H9 (cell line): ENCODE results near the gene MED27. TPM values are rescaled to one million over a fixed set of nuclear protein-coding genes. Genes with fewer than 3 reads are reported as not detected.

Experiments
- DNase-seq: peaks from one replicate; pipeline ENCODE4 v3.0.0-alpha.2; 2017
- H2AFZ ChIP-seq: one replicate; pipeline ENCODE4 v1.6.1; 2013; ENCODE audit warnings: mild to moderate bottlenecking, low read length, control low read depth, moderate library complexity
- H2AK5ac ChIP-seq: 2 replicates; pipeline ENCODE4 v1.6.1; 2013; ENCODE audit warnings: low read length, control low read depth, mixed read lengths; ENCODE audit not compliant: insufficient read length
- H2BK120ac ChIP-seq: one replicate; pipeline ENCODE4 v1.6.1; 2013; ENCODE audit warnings: low read depth, mild to moderate bottlenecking, low read length, control low read depth, inconsistent platforms; ENCODE audit not compliant: poor library complexity, severe bottlenecking
- H2BK12ac ChIP-seq: 2 replicates; pipeline ENCODE4 v1.6.1; 2013; ENCODE audit warnings: low read length, control low read depth, mixed read lengths, low read depth; ENCODE audit not compliant: insufficient read length
- H2BK15ac ChIP-seq: 2 replicates; pipeline ENCODE4 v1.6.1; 2013; ENCODE audit warnings: low read depth, low read length, control low read depth
- H2BK20ac ChIP-seq: one replicate; pipeline ENCODE4 v1.6.1; 2013; ENCODE audit warnings: low read depth, mild to moderate bottlenecking, low read length, control low read depth, inconsistent platforms; ENCODE audit not compliant: poor library complexity, severe bottlenecking
- H2BK5ac ChIP-seq: 2 replicates; pipeline ENCODE4 v1.6.1; 2013; ENCODE audit warnings: low read length, control low read depth, mixed read lengths; ENCODE audit not compliant: insufficient read length
- H3K14ac ChIP-seq: 2 replicates; pipeline ENCODE4 v1.6.1; 2013; ENCODE audit warnings: low read length, control low read depth; ENCODE audit not compliant: insufficient read depth
- H3K18ac ChIP-seq: 2 replicates; pipeline ENCODE4 v1.6.1; 2013; ENCODE audit warnings: low read depth, mild to moderate bottlenecking, mixed read lengths, low read length, control low read depth; ENCODE audit not compliant: insufficient read length
- H3K23ac ChIP-seq: 2 replicates; pipeline ENCODE4 v1.6.1; 2013; ENCODE audit warnings: low read length, control low read depth, mixed read lengths, low read depth; ENCODE audit not compliant: insufficient read length
- H3K23me2 ChIP-seq: 2 replicates; pipeline ENCODE4 v1.6.1; 2013; ENCODE audit warnings: low read depth, mild to moderate bottlenecking, mixed read lengths, low read length, control low read depth; ENCODE audit not compliant: insufficient read length, poor library complexity, severe bottlenecking
- H3K27ac ChIP-seq: 2 replicates; pipeline ENCODE4 v1.5.1; 2013; ENCODE audit warnings: low read length, control low read depth, mixed read lengths, low read depth; ENCODE audit not compliant: insufficient read length
- H3K27me3 ChIP-seq: 2 replicates; pipeline ENCODE4 v1.6.1; 2013; ENCODE audit warnings: low read length, control low read depth, inconsistent platforms; ENCODE audit not compliant: insufficient read depth
- H3K4ac ChIP-seq: 2 replicates; pipeline ENCODE4 v1.6.1; 2013; ENCODE audit warnings: low read depth, mild to moderate bottlenecking, control low read depth, inconsistent platforms, low read length, moderate library complexity
- H3K4me1 ChIP-seq: 2 replicates; pipeline ENCODE4 v1.6.1; 2013; ENCODE audit warnings: low read length, control low read depth, inconsistent platforms; ENCODE audit not compliant: insufficient read depth
- H3K4me2 ChIP-seq: 2 replicates; pipeline ENCODE4 v1.6.1; 2013; ENCODE audit warnings: low read length, control low read depth, mixed read lengths; ENCODE audit not compliant: insufficient read length, insufficient read depth
- H3K56ac ChIP-seq: 2 replicates; pipeline ENCODE4 v1.6.1; 2013; ENCODE audit warnings: low read depth, mild to moderate bottlenecking, mixed read lengths, low read length, control low read depth; ENCODE audit not compliant: insufficient read length
- H3K79me1 ChIP-seq: 2 replicates; pipeline ENCODE4 v1.6.1; 2013; ENCODE audit warnings: low read depth, mild to moderate bottlenecking, moderate library complexity, low read length, control low read depth, inconsistent platforms; ENCODE audit not compliant: insufficient read depth, poor library complexity, severe bottlenecking
- H3K79me2 ChIP-seq: 2 replicates; pipeline ENCODE4 v1.6.1; 2013; ENCODE audit warnings: low read length, control low read depth, inconsistent platforms; ENCODE audit not compliant: insufficient read depth
- H3K9ac ChIP-seq: 2 replicates; pipeline ENCODE4 v1.6.1; 2013; ENCODE audit warnings: low read length, control low read depth, mixed read lengths; ENCODE audit not compliant: insufficient read length; ENCODE audit errors: extremely low read depth
- H3K9me3 ChIP-seq: one replicate; pipeline ENCODE4 v1.6.1; 2013; ENCODE audit warnings: low read depth, low read length, inconsistent platforms; ENCODE audit not compliant: control insufficient read depth
- H3T11ph ChIP-seq: one replicate; pipeline ENCODE4 v1.6.1; 2013; ENCODE audit warnings: mild to moderate bottlenecking, low read length, control low read depth, inconsistent platforms
- H4K20me1 ChIP-seq: one replicate; pipeline ENCODE4 v1.6.1; 2013; ENCODE audit not compliant: control insufficient read depth, insufficient read length, insufficient read depth
- H4K5ac ChIP-seq: 2 replicates; pipeline ENCODE4 v1.6.1; 2013; ENCODE audit warnings: low read depth, mild to moderate bottlenecking, mixed read lengths, low read length, control low read depth; ENCODE audit not compliant: insufficient read length
- H4K8ac ChIP-seq: replicated peaks from 2 replicates; pipeline ENCODE4 v1.6.1; 2013; ENCODE audit warnings: low read length, control low read depth, mixed read lengths, low read depth; ENCODE audit not compliant: insufficient read length
- H4K91ac ChIP-seq: 2 replicates; pipeline ENCODE4 v1.6.1; 2013; ENCODE audit warnings: low read depth, mild to moderate bottlenecking, moderate library complexity, mixed read lengths, low read length, control low read depth; ENCODE audit not compliant: insufficient read length
- H3K27ac Mint-ChIP-seq, 3 experiments: 2 replicates in 2 of 3; 3 replicates in 1 of 3; pipeline ENCODE4 v1.8.0; 2020 to 2021; ENCODE audit warnings: mixed read lengths in 3 of 3, mild to moderate bottlenecking in 1 of 3, moderate library complexity in 1 of 3
- H3K27me3 Mint-ChIP-seq: 2 replicates; pipeline ENCODE4 v1.8.0; 2021; ENCODE audit warnings: low read depth, mild to moderate bottlenecking, moderate library complexity, mixed read lengths
- H3K36me3 Mint-ChIP-seq, 3 experiments: 2 replicates in 2 of 3; 3 replicates in 1 of 3; pipeline ENCODE4 v1.8.0; 2020 to 2021; ENCODE audit warnings: low read depth in 3 of 3, mixed read lengths in 3 of 3; ENCODE audit not compliant: insufficient read depth in 1 of 3
- H3K4me1 Mint-ChIP-seq, 2 experiments: 2 replicates each; pipeline ENCODE4 v1.8.0; 2020; ENCODE audit warnings: mixed read lengths in 2 of 2
- H3K4me3 Mint-ChIP-seq, 2 experiments: 2 replicates in 1 of 2; 3 replicates in 1 of 2; pipeline ENCODE4 v1.8.0; 2020 to 2021; ENCODE audit warnings: mild to moderate bottlenecking in 2 of 2, mixed read lengths in 2 of 2, moderate library complexity in 1 of 2
- H3K9me3 Mint-ChIP-seq, 2 experiments: 2 replicates in 1 of 2; 3 replicates in 1 of 2; pipeline ENCODE4 v1.8.0; 2020; ENCODE audit warnings: mild to moderate bottlenecking in 2 of 2, mixed read lengths in 2 of 2, moderate library complexity in 1 of 2
- CTCF ChIP-seq: fragments of 200-600 bp; sonication (generic); conservative IDR thresholded peaks from 3 replicates; pipeline ENCODE4 v1.8.0; 2021; ENCODE audit warnings: antibody characterized with exemption, mild to moderate bottlenecking
- WGBS: extraction: QIAGEN DNeasy Blood & Tissue Kit; methylation state at CpG from one replicate; pipeline ENCODE4 v1.1.7; 2013; ENCODE audit warnings: missing lambda C conversion rate, low lambda C conversion rate, mixed read lengths; ENCODE audit not compliant: insufficient read length; ENCODE audit errors: extremely low coverage; 5-methylcytosine and 5-hydroxymethylcytosine counted together
- total RNA-seq: library from RNA; stranded (reverse); gene quantifications from 2 replicates; pipeline ENCODE4 v1.2.1, GENCODE V29; 2021

The MED27 gene
- total RNA-seq, 1 experiment from 2014 or later, result 33.5 TPM

GRCh38 chr9:131918481-131918880 is 161.2 kb downstream of the MED27 start:
- Histone ChIP-seq H3K14ac (no peak overlapping the region), H3K23me2 (no peaks in the 10 kb centered on the region), H3K9me3 (no peaks in the 10 kb centered on the region), H3K4ac (no peak overlapping the region), H3K79me2 (no peaks in the 10 kb centered on the region), H4K91ac (no peak overlapping the region), H3K27ac (no peak overlapping the region), H2BK20ac (no peak overlapping the region), H3K79me1 (peaks cover 4% of the 10 kb centered on the region), H4K8ac (no peak overlapping the region), H2BK5ac (no peak overlapping the region), H2BK12ac (no peak overlapping the region), H3K4me2 (no peak overlapping the region), H2AK5ac (no peak overlapping the region), H3K27me3 (no peaks in the 10 kb centered on the region), H3K4me1 (no peaks in the 10 kb centered on the region; the same call in none of the 2 replicates), H3K23ac (no peak overlapping the region), H2BK120ac (no peak overlapping the region), H2AFZ (no peak overlapping the region), H3K56ac (no peak overlapping the region), H4K5ac (no peak overlapping the region), H3T11ph (no peak overlapping the region), H2BK15ac (no peak overlapping the region), H3K18ac (no peak overlapping the region), H4K20me1 (no peaks in the 10 kb centered on the region), H3K9ac (no peak overlapping the region)
- Mint-ChIP-seq H3K9me3 (no peaks in the 10 kb centered on the region), H3K4me3 (no peak overlapping the region), H3K4me1 (peaks cover 10 to 13% of the 10 kb centered on the region in 2 experiments), H3K27me3 (no peaks in the 10 kb centered on the region), H3K27ac (peak overlapping the region in 1 of 3 experiments; percentile 37; a peak in 1 of 7 replicates), H3K36me3 (peaks cover 0 to 4% (median 0%) of the 10 kb centered on the region in 3 experiments; a peak in 2 of 7 replicates)
- no peak for TF ChIP-seq CTCF
- no peak for DNase-seq
- no CpG with 5 or more reads among the region's 5 CpGs for WGBS
